GM13977 (cell line): ENCODE results near the gene MAPKAPK3.

Experiments
- DNase-seq: peaks from one replicate; pipeline ENCODE4 v3.0.0; 2012; ENCODE audit warnings: low spot score
- CTCF ChIP-seq: IDR thresholded peaks from 2 replicates; pipeline ENCODE4 v1.5.1; 2012; ENCODE audit warnings: mild to moderate bottlenecking, control low read depth; ENCODE audit not compliant: insufficient read depth; ENCODE audit errors: extremely low read depth, missing control alignments
- in situ Hi-C: fragments of 300-500 bp; cut with MboI; formaldehyde crosslinking; loops from one replicate; pipeline ENCODE4 v1.12.0; 2022; ENCODE audit warnings: low sequenced_read_pairs, low pct_unique_long_range_greater_than_20kb, mixed read lengths, inconsistent platforms; ENCODE audit not compliant: unreplicated experiment

The MAPKAPK3 gene

GRCh38 chr3:50650018-50650417, 33.1 kb downstream of the MAPKAPK3 start:
- in situ Hi-C loops, result no loop called here
- DNase-seq, result no peak
- no peak for TF ChIP-seq CTCF

- in situ Hi-C loops, result no loop called here
- DNase-seq, result no peak
- no peak for TF ChIP-seq CTCF
These were observed 34.5 kb downstream of the MAPKAPK3 start for GRCh38 chr3:50651445-50651844.

GRCh38 chr3:50651920-50652529, 35.1 kb downstream of the MAPKAPK3 start:
- TF ChIP-seq CTCF, result no peak
- in situ Hi-C loops, result no loop called here

GRCh38 chr3:50652709-50653108, 35.8 kb downstream of the MAPKAPK3 start:
- in situ Hi-C loops, result no loop called here
- peak; percentile 52 for DNase-seq
- peak; percentile 76 for TF ChIP-seq CTCF

More at GRCh38 chr3:50651920-50652529, 35.1 kb downstream of the MAPKAPK3 start:
- no peak for DNase-seq

GRCh38 chr3:50653937-50654595, 37.1 kb downstream of the MAPKAPK3 start:
- TF ChIP-seq CTCF, result no peak
- DNase-seq, result no peak
- in situ Hi-C loops, result no loop called here

- no peak for DNase-seq
- in situ Hi-C loops, result no loop called here
- TF ChIP-seq CTCF, result no peak
These were observed 38.3 kb downstream of the MAPKAPK3 start for GRCh38 chr3:50655009-50655830.
